CD4-positive, alpha-beta memory T cell (primary cell): ENCODE data around the gene HASPIN. TPM values are rescaled to one million over a fixed set of nuclear protein-coding genes. Genes with fewer than 3 reads are reported as not detected.
A peak's percentile ranks its signal among the peaks of the same experiment; 100 is the strongest.

Experiments used
- CTCF ChIA-PET: fragments of 350-600 bp; sonication (Branson Sonifier 250); formaldehyde crosslinking; loops from one replicate; lab custom pipeline; 2021; ENCODE audit warnings: inconsistent platforms; ENCODE audit not compliant: partially characterized antibody; lab: Charles Lee
- POLR2A ChIA-PET: fragments of 350-600 bp; sonication (Branson Sonifier 250); formaldehyde crosslinking; loops from one replicate; lab custom pipeline; 2021; ENCODE audit not compliant: partially characterized antibody; lab: Charles Lee
- DNase-seq, 5 donors: peaks; one replicate each; pipeline versions ENCODE4 v3.0.0 to v3.0.0-alpha.2; 2020 to 2022; ENCODE audit warnings: mixed read lengths in 1 of 5
- H3K27ac ChIP-seq: one replicate; pipeline ENCODE4 v1.7.0; 2013; ENCODE audit warnings: low read depth, low read length
- H3K27me3 ChIP-seq: 2 replicates; pipeline ENCODE4 v1.7.0; 2013; ENCODE audit warnings: mild to moderate bottlenecking, low read length, moderate library complexity; ENCODE audit not compliant: insufficient read depth
- H3K36me3 ChIP-seq: 2 replicates; pipeline ENCODE4 v1.7.0; 2013; ENCODE audit warnings: mild to moderate bottlenecking, low read length, moderate library complexity; ENCODE audit not compliant: insufficient read depth
- H3K4me1 ChIP-seq: 2 replicates; pipeline ENCODE4 v1.7.0; 2013; ENCODE audit warnings: mild to moderate bottlenecking, low read length, moderate library complexity; ENCODE audit not compliant: insufficient read depth
- H3K4me3 ChIP-seq, 2 donors: one replicate each; pipeline ENCODE4 v1.7.0; 2013; ENCODE audit warnings: low read length in 2 of 2, mild to moderate bottlenecking in 1 of 2
- H3K9me3 ChIP-seq, 2 donors: one replicate each; pipeline ENCODE4 v1.7.0; 2013; ENCODE audit warnings: low read length in 2 of 2, control low read depth in 1 of 2; ENCODE audit not compliant: control insufficient read depth in 1 of 2
- H3K27ac Mint-ChIP-seq, 7 donors: one replicate each; pipeline ENCODE4 v1.8.0; 2020 to 2021; ENCODE audit warnings: mixed read lengths in 7 of 7, mild to moderate bottlenecking in 6 of 7, inconsistent platforms in 3 of 7, moderate library complexity in 3 of 7
- H3K27me3 Mint-ChIP-seq, 2 donors: one replicate each; pipeline ENCODE4 v1.8.0; 2020 to 2021; ENCODE audit warnings: mixed read lengths in 2 of 2
- H3K36me3 Mint-ChIP-seq, 2 donors: one replicate each; pipeline ENCODE4 v1.8.0; 2020 to 2021; ENCODE audit warnings: mixed read lengths in 2 of 2, inconsistent platforms in 1 of 2, mild to moderate bottlenecking in 1 of 2
- H3K4me1 Mint-ChIP-seq, 4 donors: one replicate each; pipeline ENCODE4 v1.8.0; 2020 to 2021; ENCODE audit warnings: mixed read lengths in 4 of 4, mild to moderate bottlenecking in 1 of 4
- H3K4me3 Mint-ChIP-seq, 8 donors: one replicate each; pipeline ENCODE4 v1.8.0; 2020 to 2021; ENCODE audit warnings: mixed read lengths in 8 of 8, mild to moderate bottlenecking in 7 of 8, moderate library complexity in 6 of 8, inconsistent platforms in 3 of 8
- H3K9me3 Mint-ChIP-seq, 8 donors: one replicate each; pipeline ENCODE4 v1.8.0; 2020 to 2021; ENCODE audit warnings: mixed read lengths in 8 of 8, mild to moderate bottlenecking in 5 of 8, inconsistent platforms in 3 of 8, moderate library complexity in 1 of 8
- intact Hi-C: fragments of 100-400 bp; cut with micrococcal nuclease; formaldehyde crosslinking; loops from one replicate; pipeline ENCODE4 v1.15.1; 2023
- polyA plus RNA-seq, 2 donors: library from polyadenylated mRNA; unstranded; fragments of 300-500 nt; fragmentation: Illumina TruSeq; gene quantifications; one replicate each; pipeline ENCODE4 v1.2.3, GENCODE V29; 2021
- total RNA-seq, 2 experiments: library from RNA; stranded (reverse); gene quantifications; one replicate each; pipeline ENCODE4 v1.2.3, GENCODE V29; 2021

The HASPIN gene
- total and polyA plus RNA-seq, 4 experiments from 2014 or later = 0.28 to 0.41 (median 0.29) TPM; not detected in 1

GRCh38 chr17:3738562-3739295 lies 15.0 kb downstream of the HASPIN start:
- Histone ChIP-seq H3K27me3 (no peaks in the 10 kb centered on the region), H3K4me1 (peaks cover 39% of the 10 kb centered on the region), H3K36me3 (no peaks in the 10 kb centered on the region), H3K9me3 (no peaks in the 10 kb centered on the region), H3K27ac (no peak overlapping the region), H3K4me3 (no peak overlapping the region)
- CTCF ChIA-PET = interaction anchor here (0.8 to 9.4 kb wide), 34 partner anchors 11 to 267 kb away, joined by 3 to 333 read pairs (median 6); partner anchors contain the start of genes CTNS, HASPIN, NCBP3 and P2RX1
- no peaks in the 10 kb centered on the region for H3K36me3 Mint-ChIP-seq
- H3K9me3 Mint-ChIP-seq = peaks cover 0 to 3% (median 0%) of the 10 kb centered on the region in 8 donors
- H3K4me1 Mint-ChIP-seq = peaks cover 21 to 39% (median 30%) of the 10 kb centered on the region in 4 donors
- POLR2A ChIA-PET = interaction anchor here (0.8 to 5.7 kb wide), 9 partner anchors 12 to 404 kb away, joined by 3 to 41 read pairs (median 6); partner anchors contain the start of genes CYB5D2, HASPIN, NCBP3 and P2RX5
- intact Hi-C loops = loop anchor here (10.0 kb wide), 1 partner anchor 266 kb away; no protein-coding TSS in a partner anchor
- H3K27me3 Mint-ChIP-seq = no peaks in the 10 kb centered on the region
- peak overlapping the region; percentile 67 to 88 (median 81) for H3K27ac Mint-ChIP-seq
- DNase-seq = peak; percentile 45 to 71 (median 52)
- H3K4me3 Mint-ChIP-seq = peak overlapping the region; percentile 21 to 70 (median 58)

GRCh38 chr17:3739422-3740124 lies 15.9 kb downstream of the HASPIN start:
- DNase-seq = no peak
- intact Hi-C loops = loop anchor here (10.0 kb wide), 1 partner anchor 265 kb away; no protein-coding TSS in a partner anchor
- Mint-ChIP-seq H3K9me3 (peaks cover 0 to 3% (median 0%) of the 10 kb centered on the region in 8 donors), H3K36me3 (no peaks in the 10 kb centered on the region), H3K4me1 (peaks cover 21 to 39% (median 30%) of the 10 kb centered on the region in 4 donors), H3K4me3 (peak overlapping the region in 4 of 8 donors; percentile 50 to 78 (median 70)), H3K27me3 (no peaks in the 10 kb centered on the region), H3K27ac (peak overlapping the region; percentile 54 to 92 (median 75))
- Histone ChIP-seq H3K4me1 (peaks cover 39% of the 10 kb centered on the region), H3K9me3 (no peaks in the 10 kb centered on the region), H3K27ac (no peak overlapping the region), H3K36me3 (no peaks in the 10 kb centered on the region), H3K27me3 (no peaks in the 10 kb centered on the region), H3K4me3 (no peak overlapping the region)
- POLR2A ChIA-PET = interaction anchor here (0.8 to 5.7 kb wide), 6 partner anchors 11 to 105 kb away, joined by 3 to 41 read pairs (median 14); partner anchors contain the start of genes HASPIN, NCBP3 and P2RX5
- CTCF ChIA-PET = interaction anchor here (0.6 to 9.4 kb wide), 17 partner anchors 11 to 264 kb away, joined by 3 to 333 read pairs (median 6); partner anchors contain the start of gene NCBP3

- peaks cover 21 to 39% (median 30%) of the 10 kb centered on the region in 4 donors for H3K4me1 Mint-ChIP-seq
- CTCF ChIA-PET = interaction anchor here (0.6 to 9.4 kb wide), 10 partner anchors 10 to 1791 kb away, joined by 3 to 333 read pairs (median 4); partner anchors contain the start of genes NCBP3 and P2RX5
- intact Hi-C loops = no loop called here
- H3K4me1 ChIP-seq = peaks cover 39% of the 10 kb centered on the region
- H3K27ac ChIP-seq = no peak overlapping the region
- H3K27me3 ChIP-seq = no peaks in the 10 kb centered on the region
- no peaks in the 10 kb centered on the region for H3K36me3 ChIP-seq
- no peak overlapping the region for H3K4me3 ChIP-seq
- H3K36me3 Mint-ChIP-seq = no peaks in the 10 kb centered on the region
- peak overlapping the region in 7 of 8 donors; percentile 63 to 82 (median 71) for H3K4me3 Mint-ChIP-seq
- no peaks in the 10 kb centered on the region for H3K27me3 Mint-ChIP-seq
- peak; percentile 52 to 70 (median 62) for DNase-seq
- H3K9me3 Mint-ChIP-seq = peaks cover 0 to 3% (median 0%) of the 10 kb centered on the region in 8 donors
- peak overlapping the region; percentile 86 to 95 (median 92) for H3K27ac Mint-ChIP-seq
- H3K9me3 ChIP-seq = no peaks in the 10 kb centered on the region
- POLR2A ChIA-PET = interaction anchor here (0.6 to 5.7 kb wide), 6 partner anchors 8 to 104 kb away, joined by 3 to 41 read pairs (median 13); partner anchors contain the start of gene NCBP3
Observed at GRCh38 chr17:3740611-3741073, 16.9 kb downstream of the HASPIN start.

- no peak overlapping the region for H3K4me3 ChIP-seq
- H3K27ac Mint-ChIP-seq = no peak overlapping the region
- POLR2A ChIA-PET = no interaction called here
Observed at GRCh38 chr17:3744014-3744413, 20.3 kb downstream of the HASPIN start.

GRCh38 chr17:3745071-3745470 lies 21.4 kb downstream of the HASPIN start:
- CTCF ChIA-PET = no interaction called here
- Mint-ChIP-seq H3K9me3 (peaks cover 0 to 3% (median 0%) of the 10 kb centered on the region in 8 donors), H3K27ac (peak overlapping the region in 1 of 7 donors; percentile 69), H3K27me3 (no peaks in the 10 kb centered on the region), H3K4me3 (no peak overlapping the region), H3K4me1 (peaks cover 14 to 28% (median 21%) of the 10 kb centered on the region in 4 donors), H3K36me3 (no peaks in the 10 kb centered on the region)
- no peak for DNase-seq
- H3K27me3 ChIP-seq = no peaks in the 10 kb centered on the region
- H3K27ac ChIP-seq = no peak overlapping the region
- no peak overlapping the region for H3K4me3 ChIP-seq
- H3K4me1 ChIP-seq = peaks cover 21% of the 10 kb centered on the region
- no peaks in the 10 kb centered on the region for H3K36me3 ChIP-seq
- no peaks in the 10 kb centered on the region for H3K9me3 ChIP-seq
- intact Hi-C loops = no loop called here
- POLR2A ChIA-PET = no interaction called here

More at GRCh38 chr17:3744014-3744413, 20.3 kb downstream of the HASPIN start:
- Mint-ChIP-seq H3K36me3 (no peaks in the 10 kb centered on the region), H3K27me3 (no peaks in the 10 kb centered on the region), H3K4me1 (peaks cover 17 to 31% (median 25%) of the 10 kb centered on the region in 4 donors), H3K9me3 (peaks cover 0 to 3% (median 0%) of the 10 kb centered on the region in 8 donors), H3K4me3 (no peak overlapping the region)
- Histone ChIP-seq H3K27me3 (no peaks in the 10 kb centered on the region), H3K9me3 (no peaks in the 10 kb centered on the region), H3K36me3 (no peaks in the 10 kb centered on the region), H3K4me1 (peaks cover 28% of the 10 kb centered on the region), H3K27ac (no peak overlapping the region)
- CTCF ChIA-PET = no interaction called here
- intact Hi-C loops = no loop called here
- no peak for DNase-seq

- Mint-ChIP-seq H3K9me3 (no peaks in the 10 kb centered on the region), H3K27ac (no peak overlapping the region), H3K4me1 (peaks cover 22 to 37% (median 29%) of the 10 kb centered on the region in 4 donors), H3K4me3 (no peak overlapping the region), H3K36me3 (no peaks in the 10 kb centered on the region), H3K27me3 (no peaks in the 10 kb centered on the region)
- H3K9me3 ChIP-seq = no peaks in the 10 kb centered on the region
- H3K36me3 ChIP-seq = no peaks in the 10 kb centered on the region
- ChIA-PET CTCF (interaction anchor here (9.8 kb wide), 1 partner anchor 10 kb away, joined by 108 read pairs; no protein-coding TSS in a partner anchor), POLR2A (no interaction called here)
- no peak for DNase-seq
- no peaks in the 10 kb centered on the region for H3K27me3 ChIP-seq
- H3K4me3 ChIP-seq = no peak overlapping the region
- intact Hi-C loops = no loop called here
- no peak overlapping the region for H3K27ac ChIP-seq
- peaks cover 30% of the 10 kb centered on the region for H3K4me1 ChIP-seq
Observed at GRCh38 chr17:3747805-3748204, 24.1 kb downstream of the HASPIN start.
